Muscle of leg (tissue), 11 donors: Measurements from ENCODE around the gene UBQLN2. TPM values are rescaled to one million over a fixed set of nuclear protein-coding genes. Genes with fewer than 3 reads are reported as not detected.
"Not testable (repeated sequence)": the region's sequence is repeated elsewhere in the genome, so short reads cannot be mapped to it uniquely, and the experiment has no call there.

Experiments used
- DNase-seq: peaks from one replicate; pipeline ENCODE4 v3.0.0; 2013
- H3K27ac ChIP-seq: one replicate; pipeline ENCODE4 v1.5.1; 2013; ENCODE audit warnings: mild to moderate bottlenecking, low read length, control low read depth
- H3K27me3 ChIP-seq: one replicate; pipeline ENCODE4 v1.6.1; 2013; ENCODE audit warnings: low read length; ENCODE audit not compliant: control insufficient read depth, insufficient read depth
- H3K36me3 ChIP-seq: one replicate; pipeline ENCODE4 v1.6.1; 2013; ENCODE audit warnings: low read length; ENCODE audit not compliant: control insufficient read depth, insufficient read depth
- H3K4me1 ChIP-seq: one replicate; pipeline ENCODE4 v1.6.1; 2013; ENCODE audit warnings: low read length; ENCODE audit not compliant: control insufficient read depth, insufficient read depth
- H3K4me3 ChIP-seq: one replicate; pipeline ENCODE4 v1.5.1; 2013; ENCODE audit warnings: low read length, control low read depth
- H3K9me3 ChIP-seq: replicated peaks from 2 replicates; pipeline ENCODE4 v1.6.1; 2013; ENCODE audit warnings: low read depth, low read length; ENCODE audit not compliant: control insufficient read depth
- WGBS: methylation state at CpG from one replicate; pipeline ENCODE4 v1.1.5; 2013; ENCODE audit warnings: missing lambda C conversion rate; ENCODE audit not compliant: insufficient coverage; 5-methylcytosine and 5-hydroxymethylcytosine counted together
- polyA plus RNA-seq, 8 donors: library from polyadenylated mRNA; unstranded; fragments of 120-200 nt; gene quantifications; one replicate each; pipeline versions ENCODE4 v1.2.1 to v1.2.3, GENCODE V29; 2013; ENCODE audit warnings: inconsistent platforms in 1 of 8, low replicate concordance in 1 of 8; ENCODE audit not compliant: insufficient read length in 8 of 8, insufficient read depth in 1 of 8
- total RNA-seq: library from RNA; stranded (reverse); fragments of 120-200 nt; gene quantifications from one replicate; pipeline ENCODE4 v1.2.4, GENCODE V29; 2013

Gene UBQLN2
- total and polyA plus RNA-seq, 9 donors: 7.0 to 37.4 (median 30.1) TPM

DNA sequence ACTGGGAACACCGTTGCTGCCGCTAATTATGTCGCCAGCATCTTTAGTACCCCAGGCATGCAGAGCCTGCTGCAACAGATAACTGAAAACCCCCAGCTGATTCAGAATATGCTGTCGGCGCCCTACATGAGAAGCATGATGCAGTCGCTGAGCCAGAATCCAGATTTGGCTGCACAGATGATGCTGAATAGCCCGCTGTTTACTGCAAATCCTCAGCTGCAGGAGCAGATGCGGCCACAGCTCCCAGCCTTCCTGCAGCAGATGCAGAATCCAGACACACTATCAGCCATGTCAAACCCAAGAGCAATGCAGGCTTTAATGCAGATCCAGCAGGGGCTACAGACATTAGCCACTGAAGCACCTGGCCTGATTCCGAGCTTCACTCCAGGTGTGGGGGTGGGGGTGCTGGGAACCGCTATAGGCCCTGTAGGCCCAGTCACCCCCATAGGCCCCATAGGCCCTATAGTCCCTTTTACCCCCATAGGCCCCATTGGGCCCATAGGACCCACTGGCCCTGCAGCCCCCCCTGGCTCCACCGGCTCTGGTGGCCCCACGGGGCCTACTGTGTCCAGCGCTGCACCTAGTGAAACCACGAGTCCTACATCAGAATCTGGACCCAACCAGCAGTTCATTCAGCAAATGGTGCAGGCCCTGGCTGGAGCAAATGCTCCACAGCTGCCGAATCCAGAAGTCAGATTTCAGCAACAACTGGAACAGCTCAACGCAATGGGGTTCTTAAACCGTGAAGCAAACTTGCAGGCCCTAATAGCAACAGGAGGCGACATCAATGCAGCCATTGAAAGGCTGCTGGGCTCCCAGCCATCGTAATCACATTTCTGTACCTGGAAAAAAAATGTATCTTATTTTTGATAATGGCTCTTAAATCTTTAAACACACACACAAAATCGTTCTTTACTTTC lies 1.8 kb downstream of the UBQLN2 start:
- Histone ChIP-seq H3K27me3 (peaks cover 24% of the 10 kb centered on the region), H3K27ac (peak overlapping the region; percentile 97), H3K4me3 (peak overlapping the region; percentile 63), H3K36me3 (peaks cover 4% of the 10 kb centered on the region), H3K4me1 (peaks cover 9% of the 10 kb centered on the region), H3K9me3 (no peaks in the 10 kb centered on the region)
- DNase-seq: peak; percentile 54
- 53% methylated on average over 16 of the region's 20 CpGs for WGBS

DNA sequence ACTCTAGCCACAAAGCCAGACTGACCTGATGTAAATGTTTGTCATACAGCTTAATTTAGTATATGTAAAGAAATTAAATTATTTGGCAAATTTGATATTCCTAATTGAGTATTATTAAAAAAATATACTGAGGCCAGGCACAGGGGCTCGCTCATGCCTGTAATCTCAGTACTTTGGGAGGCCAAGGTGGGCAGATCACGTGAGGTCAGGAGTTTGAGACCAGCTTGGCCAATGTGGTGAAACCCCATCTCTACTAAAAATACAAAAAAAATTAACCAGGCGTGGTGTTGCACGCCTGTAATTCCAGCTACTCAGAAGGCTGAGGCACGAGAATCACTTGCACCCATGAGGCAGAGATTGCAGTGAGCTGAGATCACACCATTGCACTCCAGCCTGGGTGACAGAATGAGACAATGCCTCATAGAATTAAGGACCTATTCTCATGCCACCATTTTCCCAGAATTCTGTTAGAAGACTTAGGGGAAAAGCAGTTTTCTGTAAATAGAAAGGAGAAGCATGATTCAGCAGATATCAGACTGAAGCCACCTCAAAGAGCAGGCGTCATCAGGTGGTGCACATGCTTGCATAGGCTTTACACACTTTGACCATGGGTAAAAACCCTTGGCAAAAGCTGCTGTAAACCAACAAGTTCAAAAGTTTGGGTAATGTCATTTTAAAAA lies 6.1 kb downstream of the UBQLN2 start:
- DNase-seq: no peak
- H3K4me1 ChIP-seq: peaks cover 9% of the 10 kb centered on the region
- H3K4me3 ChIP-seq: no peak overlapping the region
- 66% methylated on average over 3 of the region's 6 CpGs for WGBS
- peaks cover 4% of the 10 kb centered on the region for H3K36me3 ChIP-seq
- H3K27me3 ChIP-seq: peaks cover 11% of the 10 kb centered on the region
- no peaks in the 10 kb centered on the region for H3K9me3 ChIP-seq
- no peak overlapping the region for H3K27ac ChIP-seq

DNA sequence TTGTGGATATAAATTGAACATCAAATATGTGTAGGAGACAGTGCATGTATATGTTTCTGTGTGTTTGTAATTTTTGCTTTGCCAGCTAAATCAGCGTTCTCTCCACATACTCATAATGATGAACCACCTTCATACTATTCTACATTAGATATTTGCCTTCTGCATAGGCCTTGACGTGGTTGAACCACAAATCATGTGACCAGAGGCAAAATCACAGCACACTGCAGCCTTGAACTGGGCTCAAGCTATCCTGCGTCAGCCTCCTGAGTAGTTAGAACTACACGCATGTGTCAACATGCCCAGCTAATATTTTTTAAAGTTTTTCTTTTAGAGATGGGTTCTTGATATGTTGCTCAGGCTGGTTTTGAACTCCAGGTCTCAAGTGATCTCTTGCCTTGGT lies 9.5 kb downstream of the UBQLN2 start:
- H3K4me3 ChIP-seq: no peak overlapping the region

DNA sequence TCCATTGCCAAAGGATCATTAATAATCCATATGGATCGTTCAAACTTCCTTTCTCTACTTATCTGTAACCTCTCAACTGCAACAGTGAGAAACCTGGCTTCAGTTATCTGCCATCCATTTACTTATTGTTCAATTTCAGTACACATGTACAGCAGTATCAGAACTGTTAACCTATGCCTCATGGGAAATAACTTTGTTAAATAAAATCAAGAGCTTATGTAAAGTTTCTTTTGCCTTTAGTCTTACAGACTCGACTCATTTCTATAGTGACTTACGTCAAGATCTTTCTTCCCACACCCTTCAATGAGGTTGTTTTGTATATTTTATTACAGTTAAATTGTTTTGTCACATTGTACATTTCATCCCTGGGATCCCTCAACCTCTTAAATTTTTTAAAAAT lies 11.4 kb downstream of the UBQLN2 start:
- WGBS: 80% methylated on average over 1 of the region's 3 CpGs
- Histone ChIP-seq H3K9me3 (no peaks in the 10 kb centered on the region), H3K27ac (no peak overlapping the region), H3K4me3 (no peak overlapping the region), H3K36me3 (peaks cover 3% of the 10 kb centered on the region), H3K27me3 (peaks cover 6% of the 10 kb centered on the region), H3K4me1 (no peaks in the 10 kb centered on the region)
- DNase-seq: no peak

More for the DNA sequence above, 9.5 kb downstream of the UBQLN2 start:
- Histone ChIP-seq H3K4me1 (no peaks in the 10 kb centered on the region), H3K36me3 (peaks cover 7% of the 10 kb centered on the region), H3K9me3 (no peaks in the 10 kb centered on the region), H3K27me3 (peaks cover 3% of the 10 kb centered on the region), H3K27ac (no peak overlapping the region)
- no peak for DNase-seq
- WGBS: 43% methylated on average over 1 of the region's 4 CpGs

DNA sequence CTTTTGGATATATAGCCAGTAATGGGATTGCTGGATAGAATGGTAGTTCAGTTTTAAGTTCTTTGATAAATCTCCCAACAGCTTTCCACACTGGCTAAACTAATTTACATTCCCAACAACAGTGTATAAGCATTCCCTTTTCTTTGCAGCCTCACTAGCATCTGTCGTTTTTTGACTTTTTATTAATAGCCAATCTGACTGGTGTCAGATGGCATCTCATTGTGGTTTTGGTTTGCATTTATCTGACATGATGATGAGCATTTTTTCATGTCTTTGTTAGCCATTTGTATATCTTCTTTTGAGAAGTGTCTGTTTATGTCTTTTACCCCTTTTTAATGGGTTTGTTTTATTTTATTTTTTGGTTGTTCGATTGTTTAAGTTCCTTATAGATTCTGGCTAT lies 13.3 kb downstream of the UBQLN2 start:
- no peak overlapping the region for H3K4me3 ChIP-seq
- WGBS: no CpG with 5 or more reads among the region's 2 CpGs
- no peak overlapping the region for H3K27ac ChIP-seq
- H3K27me3 ChIP-seq: peaks cover 6% of the 10 kb centered on the region
- no peak for DNase-seq
- H3K9me3 ChIP-seq: peaks cover 9% of the 10 kb centered on the region
- H3K36me3 ChIP-seq: peaks cover 3% of the 10 kb centered on the region
- no peaks in the 10 kb centered on the region for H3K4me1 ChIP-seq

DNA sequence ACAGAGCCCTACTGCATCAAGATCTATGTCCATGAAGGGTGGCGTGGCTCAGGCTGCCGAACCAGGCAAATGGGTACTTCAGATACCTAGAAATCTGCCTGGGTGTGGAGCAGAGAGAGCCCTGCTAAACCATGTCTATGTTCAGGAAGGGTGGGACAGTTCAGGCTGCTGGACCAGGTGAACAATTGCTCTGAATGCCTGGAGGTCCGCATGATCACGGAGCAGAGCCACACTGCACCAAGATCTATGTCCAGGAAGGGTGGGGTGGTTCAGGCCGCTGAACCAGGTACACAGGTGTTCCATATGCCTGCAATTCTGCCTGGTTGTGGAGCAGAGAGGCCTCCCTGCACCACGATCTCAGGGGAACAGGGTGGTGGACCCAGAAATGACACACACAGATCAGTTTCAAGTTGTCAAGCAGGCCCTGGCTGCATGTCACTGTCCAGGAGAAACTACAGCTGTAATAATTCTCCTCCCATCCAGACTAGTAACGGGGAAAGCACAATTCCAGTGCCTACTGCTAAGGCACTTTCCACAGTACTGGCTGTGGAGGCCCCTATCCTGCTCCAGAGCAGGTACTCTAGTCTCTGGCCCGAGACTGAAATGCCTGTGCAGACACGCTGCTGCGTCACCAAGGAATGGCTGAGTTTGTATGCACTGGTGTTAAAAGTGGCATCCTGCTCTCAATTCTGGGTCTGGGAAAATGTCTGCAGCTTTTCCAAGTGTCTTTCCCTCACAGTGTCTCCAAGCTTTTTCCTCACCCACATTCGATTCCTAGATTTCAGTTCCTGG lies 25.2 kb downstream of the UBQLN2 start:
- Histone ChIP-seq H3K4me3 (no peak overlapping the region), H3K27me3 (peaks cover 10% of the 10 kb centered on the region), H3K9me3 (peaks cover 5% of the 10 kb centered on the region), H3K36me3 (no peaks in the 10 kb centered on the region), H3K27ac (no peak overlapping the region), H3K4me1 (no peaks in the 10 kb centered on the region)
- no peak for DNase-seq
- WGBS: 86% methylated on average over 10 of the region's 11 CpGs

DNA sequence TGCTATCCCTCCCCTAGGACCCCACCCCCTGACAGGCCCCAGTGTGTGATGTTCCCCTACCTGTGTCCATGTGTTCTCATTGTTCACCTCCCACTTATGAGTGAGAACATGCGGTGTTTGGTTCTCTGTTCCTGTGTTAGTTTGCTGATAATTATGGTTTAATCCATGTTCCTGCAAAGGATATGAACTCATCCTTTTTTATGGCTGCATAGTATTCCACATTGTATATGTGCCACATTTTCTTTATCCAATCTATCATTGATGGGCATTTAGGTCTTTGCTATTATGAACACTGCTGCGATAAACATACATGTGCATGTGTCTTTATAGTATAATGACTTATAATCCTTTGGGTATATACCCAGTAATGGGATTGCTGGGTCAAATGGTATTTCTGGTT lies 28.4 kb downstream of the UBQLN2 start:
- H3K9me3 ChIP-seq, H3K27ac ChIP-seq, H3K36me3 ChIP-seq, DNase-seq, H3K4me3 ChIP-seq, H3K4me1 ChIP-seq: not testable (repeated sequence)
- peaks cover 10% of the 10 kb centered on the region for H3K27me3 ChIP-seq
- no CpG with 5 or more reads among the region's 2 CpGs for WGBS

DNA sequence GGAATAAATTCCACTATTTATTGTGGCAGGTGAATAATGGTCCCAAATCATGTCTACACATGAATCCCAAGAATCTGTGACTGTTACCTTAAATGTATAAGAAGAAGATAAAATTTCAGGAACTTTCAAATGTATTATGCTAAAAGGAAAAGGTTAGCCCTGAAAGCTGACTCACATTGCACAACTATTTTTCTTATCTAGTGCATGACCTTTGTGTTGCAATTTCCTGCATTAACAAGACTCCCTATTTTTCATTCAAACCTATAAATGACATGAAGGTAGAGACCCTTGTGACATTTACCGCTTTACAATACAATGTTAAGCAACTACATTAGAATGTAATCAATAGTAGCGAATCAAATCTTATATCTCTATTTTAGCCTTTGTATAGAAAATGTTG lies 36.7 kb downstream of the UBQLN2 start:
- peaks cover 2% of the 10 kb centered on the region for H3K9me3 ChIP-seq
- no peak overlapping the region for H3K27ac ChIP-seq
- H3K4me1 ChIP-seq: no peaks in the 10 kb centered on the region
- no peak for DNase-seq
- H3K36me3 ChIP-seq: no peaks in the 10 kb centered on the region
- H3K4me3 ChIP-seq: no peak overlapping the region
- H3K27me3 ChIP-seq: peaks cover 22% of the 10 kb centered on the region
- WGBS: no CpG with 5 or more reads among the region's 2 CpGs

DNA sequence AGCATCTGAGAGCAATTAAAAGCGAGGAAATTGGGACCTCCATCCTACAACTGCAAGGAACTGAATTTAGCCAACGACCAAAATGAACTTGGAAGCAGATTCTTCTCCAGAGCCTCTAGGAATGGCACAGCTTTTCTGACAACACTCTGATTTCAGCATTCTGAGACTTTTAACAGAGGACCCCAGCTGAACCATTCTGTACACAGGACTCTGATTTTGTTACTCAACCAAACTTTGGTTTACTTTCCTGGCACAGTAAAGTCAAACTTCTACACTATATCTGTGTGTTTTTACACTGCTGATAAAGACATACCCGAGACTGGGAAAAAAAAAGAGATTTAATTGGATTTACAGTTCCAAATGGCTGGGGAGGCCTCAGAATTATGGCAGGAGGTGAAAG lies 37.6 kb downstream of the UBQLN2 start:
- H3K36me3 ChIP-seq: no peaks in the 10 kb centered on the region
- peaks cover 24% of the 10 kb centered on the region for H3K27me3 ChIP-seq
- H3K4me3 ChIP-seq: no peak overlapping the region
- H3K9me3 ChIP-seq: peaks cover 2% of the 10 kb centered on the region
- 69% methylated on average over 2 of the region's 3 CpGs for WGBS
- H3K27ac ChIP-seq: no peak overlapping the region
- no peak for DNase-seq
- H3K4me1 ChIP-seq: no peaks in the 10 kb centered on the region

DNA sequence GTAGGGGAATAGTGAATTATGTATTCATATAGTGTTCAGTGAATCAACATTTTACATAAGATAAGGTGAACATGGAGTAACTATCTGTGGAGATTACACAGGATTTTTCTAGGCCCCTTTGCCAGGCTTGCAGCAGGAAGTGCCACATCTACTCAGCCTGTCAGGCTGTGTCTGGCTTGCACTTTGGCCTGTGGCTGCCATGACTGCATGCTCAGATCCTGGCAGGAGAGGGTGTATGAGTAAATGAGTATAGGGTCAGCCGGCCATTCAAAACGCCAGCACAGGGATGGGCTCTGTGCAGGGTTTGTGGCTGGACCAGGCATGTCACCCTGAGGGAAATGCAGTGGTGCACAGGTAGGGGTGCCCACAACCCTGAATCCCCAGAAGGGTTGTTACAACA lies 51.9 kb downstream of the UBQLN2 start:
- Histone ChIP-seq H3K27me3 (peaks cover 9% of the 10 kb centered on the region), H3K4me3 (no peak overlapping the region), H3K27ac (no peak overlapping the region), H3K4me1 (no peaks in the 10 kb centered on the region), H3K9me3 (peaks cover 3% of the 10 kb centered on the region), H3K36me3 (no peaks in the 10 kb centered on the region)
- WGBS: 80% methylated on average over 2 of the region's 2 CpGs
- no peak for DNase-seq
